Measurements from ENCODE around the gene SLX4IP.

GRCh38 chr20:10641467-10641866 is 206.4 kb downstream of the SLX4IP start:
- TF ChIP-seq FOXK2 (IDR thresholded peaks at IDR 0.05) = no peak
- TF ChIP-seq ZNF556 (CRISPR knock-in tag; IDR thresholded peaks at IDR 0.05; ENCODE audit: borderline replicate concordance) = no peak
